Measurements from ENCODE around the gene CMTM3.

DNA sequence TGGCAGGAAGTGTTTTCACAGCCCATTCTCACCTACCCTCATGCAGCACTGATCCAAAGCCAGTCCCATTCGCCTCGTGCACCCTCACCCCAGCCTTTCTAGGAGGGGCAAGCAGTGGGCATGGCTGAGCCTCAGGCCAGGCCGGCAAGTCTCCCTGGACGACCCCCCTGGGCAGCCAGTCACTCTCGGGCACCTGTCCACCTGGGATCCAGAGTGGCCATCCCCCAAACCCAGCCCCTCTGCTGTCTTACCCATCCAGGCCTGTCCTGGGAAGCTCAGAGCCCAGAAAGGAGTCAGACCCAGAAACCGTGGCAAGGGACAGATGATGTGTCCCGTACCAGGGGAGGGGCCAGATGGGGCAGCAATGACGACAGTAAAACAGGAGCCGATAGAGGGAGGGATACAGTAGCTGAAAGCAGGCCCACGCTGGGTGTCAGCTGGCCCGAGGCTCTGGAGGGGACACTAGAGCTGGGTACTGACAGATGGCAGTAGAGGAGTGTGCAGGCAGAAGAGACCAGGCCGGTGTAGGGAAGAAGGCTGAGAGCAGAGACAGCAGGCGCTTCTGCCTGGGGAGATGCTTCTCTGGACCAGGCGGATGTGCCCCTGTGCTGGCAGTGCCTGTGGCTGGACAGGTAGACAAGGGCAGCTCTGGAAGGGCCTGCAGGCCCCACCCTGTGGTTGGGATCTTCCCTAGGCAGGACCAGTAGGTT lies 5.8 kb downstream of the CMTM3 start:
- TF ChIP-seq, protein P1, sequence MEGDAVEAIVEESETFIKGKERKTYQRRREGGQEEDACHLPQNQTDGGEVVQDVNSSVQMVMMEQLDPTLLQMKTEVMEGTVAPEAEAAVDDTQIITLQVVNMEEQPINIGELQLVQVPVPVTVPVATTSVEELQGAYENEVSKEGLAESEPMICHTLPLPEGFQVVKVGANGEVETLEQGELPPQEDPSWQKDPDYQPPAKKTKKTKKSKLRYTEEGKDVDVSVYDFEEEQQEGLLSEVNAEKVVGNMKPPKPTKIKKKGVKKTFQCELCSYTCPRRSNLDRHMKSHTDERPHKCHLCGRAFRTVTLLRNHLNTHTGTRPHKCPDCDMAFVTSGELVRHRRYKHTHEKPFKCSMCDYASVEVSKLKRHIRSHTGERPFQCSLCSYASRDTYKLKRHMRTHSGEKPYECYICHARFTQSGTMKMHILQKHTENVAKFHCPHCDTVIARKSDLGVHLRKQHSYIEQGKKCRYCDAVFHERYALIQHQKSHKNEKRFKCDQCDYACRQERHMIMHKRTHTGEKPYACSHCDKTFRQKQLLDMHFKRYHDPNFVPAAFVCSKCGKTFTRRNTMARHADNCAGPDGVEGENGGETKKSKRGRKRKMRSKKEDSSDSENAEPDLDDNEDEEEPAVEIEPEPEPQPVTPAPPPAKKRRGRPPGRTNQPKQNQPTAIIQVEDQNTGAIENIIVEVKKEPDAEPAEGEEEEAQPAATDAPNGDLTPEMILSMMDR (IDR thresholded peaks at IDR 0.05), result no peak
- no peak for TF ChIP-seq ZFX (IDR thresholded peaks at IDR 0.05; ENCODE audit: borderline replicate concordance)
